Left lung (tissue), 10 donors: ENCODE results near the gene SERINC2. TPM values are rescaled to one million over a fixed set of nuclear protein-coding genes. Genes with fewer than 3 reads are reported as not detected.
"Not testable (repeated sequence)": the region's sequence is repeated elsewhere in the genome, so short reads cannot be mapped to it uniquely, and the experiment has no call there.

ENCODE experiments used
- ATAC-seq: fragments of 200-7000 bp; cut with Tn5 transposase; one replicate; pipeline ENCODE4 v1.9.1; 2020; ENCODE audit warnings: moderate library complexity
- DNase-seq, 4 donors: peaks; one replicate each; pipeline ENCODE4 v3.0.0-alpha.2; 2013 to 2020
- H3K27ac ChIP-seq, 2 donors: fragments of 200-600 bp; sonication (generic) in 1 of 2; one replicate each; pipeline versions ENCODE4 v1.5.0 to v1.8.0; 2020 to 2021
- H3K27me3 ChIP-seq, 2 donors: fragments of 200-600 bp; sonication (generic) in 1 of 2; one replicate each; pipeline versions ENCODE4 v1.5.0 to v1.8.0; 2020 to 2021
- H3K36me3 ChIP-seq, 2 donors: fragments of 200-600 bp; sonication (generic) in 1 of 2; one replicate each; pipeline versions ENCODE4 v1.5.0 to v1.8.0; 2020 to 2021
- H3K4me1 ChIP-seq, 2 donors: fragments of 200-600 bp; one replicate each; pipeline ENCODE4 v1.8.0; 2021
- H3K4me3 ChIP-seq, 2 donors: fragments of 200-600 bp; sonication (generic) in 1 of 2; one replicate each; pipeline versions ENCODE4 v1.5.0 to v1.8.0; 2020 to 2021; ENCODE audit warnings: mild to moderate bottlenecking in 1 of 2
- H3K9me3 ChIP-seq, 2 donors: fragments of 200-600 bp; sonication (generic) in 1 of 2; one replicate each; pipeline versions ENCODE4 v1.5.0 to v1.8.0; 2020 to 2021
- intact Hi-C, 2 donors: fragments of 100-400 bp; cut with DNase I; formaldehyde crosslinking; loops; one replicate each; pipeline versions ENCODE4 v1.11.2 to v1.14.2; 2022
- polyA plus RNA-seq, 6 donors: library from polyadenylated mRNA; unstranded; fragments of 120-200 nt; gene quantifications; one replicate each; pipeline ENCODE4 v1.2.1, GENCODE V29; 2013; ENCODE audit not compliant: insufficient read length in 6 of 6
- total RNA-seq, 2 donors: library from RNA; stranded (reverse); fragmentation: NEBNext Ultra II Directional; extraction: Animal tissue kit (Norgen Biotek cat#: 25700); gene quantifications; one replicate each; pipeline ENCODE4 v1.2.1, GENCODE V29; 2021
- TF ChIP-seq, protein P1 (sequence below), 2 donors: fragments of 200-600 bp; sonication (generic) in 1 of 2; IDR thresholded peaks; one replicate each; pipeline versions ENCODE4 v1.5.0 to v1.8.0; 2021; ENCODE audit warnings: antibody characterized with exemption in 2 of 2
- donor health status: DM: no; HTN: yes; CAD: no.
- donor health status: DM: no; HTN: no; CAD: no.

The SERINC2 gene
- total and polyA plus RNA-seq, 8 donors: 10.4 to 126 (median 14.2) TPM

- no peaks in the 10 kb centered on the region for H3K4me1 ChIP-seq
- no peaks in the 10 kb centered on the region for H3K9me3 ChIP-seq
- H3K36me3 ChIP-seq: no peaks in the 10 kb centered on the region
- no peak overlapping the region for H3K27ac ChIP-seq
- ATAC-seq: peak; percentile 28
- TF ChIP-seq, protein P1, sequence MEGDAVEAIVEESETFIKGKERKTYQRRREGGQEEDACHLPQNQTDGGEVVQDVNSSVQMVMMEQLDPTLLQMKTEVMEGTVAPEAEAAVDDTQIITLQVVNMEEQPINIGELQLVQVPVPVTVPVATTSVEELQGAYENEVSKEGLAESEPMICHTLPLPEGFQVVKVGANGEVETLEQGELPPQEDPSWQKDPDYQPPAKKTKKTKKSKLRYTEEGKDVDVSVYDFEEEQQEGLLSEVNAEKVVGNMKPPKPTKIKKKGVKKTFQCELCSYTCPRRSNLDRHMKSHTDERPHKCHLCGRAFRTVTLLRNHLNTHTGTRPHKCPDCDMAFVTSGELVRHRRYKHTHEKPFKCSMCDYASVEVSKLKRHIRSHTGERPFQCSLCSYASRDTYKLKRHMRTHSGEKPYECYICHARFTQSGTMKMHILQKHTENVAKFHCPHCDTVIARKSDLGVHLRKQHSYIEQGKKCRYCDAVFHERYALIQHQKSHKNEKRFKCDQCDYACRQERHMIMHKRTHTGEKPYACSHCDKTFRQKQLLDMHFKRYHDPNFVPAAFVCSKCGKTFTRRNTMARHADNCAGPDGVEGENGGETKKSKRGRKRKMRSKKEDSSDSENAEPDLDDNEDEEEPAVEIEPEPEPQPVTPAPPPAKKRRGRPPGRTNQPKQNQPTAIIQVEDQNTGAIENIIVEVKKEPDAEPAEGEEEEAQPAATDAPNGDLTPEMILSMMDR (IDR thresholded peaks at IDR 0.05): no peak
- intact Hi-C loops: no loop called here
- H3K4me3 ChIP-seq: no peak overlapping the region
- no peak for DNase-seq
- no peaks in the 10 kb centered on the region for H3K27me3 ChIP-seq
Observed at GRCh38 chr1:31383967-31384366, 29.0 kb upstream of the SERINC2 start.

- H3K27me3 ChIP-seq, H3K27ac ChIP-seq, H3K9me3 ChIP-seq, H3K4me1 ChIP-seq, H3K4me3 ChIP-seq, ATAC-seq, DNase-seq, intact Hi-C loops, H3K36me3 ChIP-seq: not testable (repeated sequence)
Observed at GRCh38 chr1:31386576-31387243, 26.3 kb upstream of the SERINC2 start.

GRCh38 chr1:31387612-31388011 lies 25.4 kb upstream of the SERINC2 start:
- TF ChIP-seq, protein P1 (IDR thresholded peaks at IDR 0.05): no peak

DNA sequence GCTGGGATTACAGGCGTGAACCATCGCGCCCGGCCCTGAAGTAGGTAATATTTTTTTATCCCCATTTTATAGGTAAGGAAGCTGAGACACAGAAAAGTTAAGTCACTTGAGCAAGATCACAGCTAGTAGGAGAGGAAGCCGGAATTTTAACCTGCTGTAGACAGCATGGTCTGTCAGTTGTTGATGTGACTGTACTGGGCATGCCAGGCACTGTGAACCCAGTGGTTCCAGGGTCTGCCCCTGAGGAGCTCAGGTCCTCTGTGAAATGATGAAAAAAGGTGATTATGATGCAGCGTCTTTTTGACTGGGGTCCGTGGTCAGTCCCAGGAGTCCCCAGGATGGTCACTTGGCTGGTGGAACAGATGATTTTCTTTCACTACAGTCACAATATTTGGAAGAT lies 23.4 kb upstream of the SERINC2 start:
- DNase-seq (no peak), ATAC-seq (no peak)
- Histone ChIP-seq H3K27me3 (no peaks in the 10 kb centered on the region), H3K36me3 (no peaks in the 10 kb centered on the region), H3K4me1 (peaks cover 3 to 5% of the 10 kb centered on the region in 2 donors), H3K9me3 (no peaks in the 10 kb centered on the region), H3K27ac (no peak overlapping the region), H3K4me3 (no peak overlapping the region)
- intact Hi-C loops: no loop called here
- TF ChIP-seq, protein P1 (IDR thresholded peaks at IDR 0.05): no peak

More at GRCh38 chr1:31387612-31388011, 25.4 kb upstream of the SERINC2 start:
- H3K4me3 ChIP-seq: no peak overlapping the region
- ATAC-seq (no peak), DNase-seq (no peak)
- H3K36me3 ChIP-seq: no peaks in the 10 kb centered on the region
- H3K9me3 ChIP-seq: no peaks in the 10 kb centered on the region
- H3K27ac ChIP-seq: no peak overlapping the region
- H3K27me3 ChIP-seq: no peaks in the 10 kb centered on the region
- no peaks in the 10 kb centered on the region for H3K4me1 ChIP-seq
- intact Hi-C loops: no loop called here

DNA sequence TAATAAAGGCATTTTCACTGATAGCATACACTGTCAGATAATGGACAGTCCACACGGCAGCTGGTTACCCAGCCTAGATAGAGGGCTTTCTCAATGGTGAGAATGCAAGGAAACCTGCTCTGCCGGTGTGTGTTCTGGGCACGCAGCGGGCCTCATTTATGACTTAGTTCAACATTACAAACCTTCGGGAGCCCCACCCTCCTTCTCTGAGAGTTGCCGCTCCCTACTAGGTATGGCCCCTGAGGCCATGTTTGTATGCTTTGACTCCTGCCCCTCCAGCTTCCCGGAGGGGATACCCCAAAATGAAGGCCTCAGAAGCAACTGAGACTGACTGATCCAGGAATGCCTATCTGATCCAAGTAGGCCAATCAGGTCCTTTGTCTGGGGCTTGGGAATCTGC lies 22.9 kb upstream of the SERINC2 start:
- H3K9me3 ChIP-seq: no peaks in the 10 kb centered on the region
- H3K36me3 ChIP-seq: no peaks in the 10 kb centered on the region
- peaks cover 0 to 4% of the 10 kb centered on the region in 2 donors for H3K27me3 ChIP-seq
- TF ChIP-seq, protein P1 (IDR thresholded peaks at IDR 0.05): no peak
- DNase-seq (peak in 2 of 4 donors; percentile 56 to 75), ATAC-seq (peak; percentile 75)
- intact Hi-C loops: no loop called here
- H3K4me1 ChIP-seq: peaks cover 7 to 9% of the 10 kb centered on the region in 2 donors
- no peak overlapping the region for H3K27ac ChIP-seq
- H3K4me3 ChIP-seq: no peak overlapping the region

GRCh38 chr1:31393463-31393862 lies 19.6 kb upstream of the SERINC2 start:
- DNase-seq: no peak
- TF ChIP-seq, protein P1 (IDR thresholded peaks at IDR 0.05): no peak
- no peaks in the 10 kb centered on the region for H3K9me3 ChIP-seq
- intact Hi-C loops: no loop called here
- no peak overlapping the region for H3K27ac ChIP-seq
- H3K4me3 ChIP-seq: no peak overlapping the region
- H3K27me3 ChIP-seq: peaks cover 0 to 4% of the 10 kb centered on the region in 2 donors
- peaks cover 7 to 21% of the 10 kb centered on the region in 2 donors for H3K4me1 ChIP-seq
- ATAC-seq: no peak
- H3K36me3 ChIP-seq: no peaks in the 10 kb centered on the region
